Amniotic stem cell (primary cell): Measurements from ENCODE around the gene SPSB4.

Experiments used
- DNase-seq: peaks from one replicate; lab custom pipeline; 2025; lab: John Stamatoyannopoulos, UW

The SPSB4 gene

DNA sequence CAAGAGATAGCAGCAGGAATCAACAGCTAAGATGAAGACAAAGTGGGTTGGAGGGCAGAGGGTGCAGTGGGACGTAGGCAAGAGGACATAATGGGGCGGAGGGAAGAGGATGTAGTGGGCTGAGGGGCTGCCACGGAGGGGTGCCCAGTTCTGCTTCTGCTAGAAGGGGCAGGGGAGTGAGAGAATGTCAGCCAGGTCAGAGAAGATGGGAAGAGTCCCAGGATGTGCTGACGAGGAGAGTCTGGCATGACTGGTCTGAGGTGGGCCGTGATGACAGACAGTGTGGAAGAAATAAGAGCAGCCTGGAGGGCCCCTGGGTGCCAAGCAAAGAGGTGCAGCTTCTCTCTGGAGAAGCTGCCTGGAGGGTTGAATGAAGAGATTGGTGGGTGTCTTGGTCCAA lies 4.0 kb downstream of the SPSB4 start:
- no peak for DNase-seq

DNA sequence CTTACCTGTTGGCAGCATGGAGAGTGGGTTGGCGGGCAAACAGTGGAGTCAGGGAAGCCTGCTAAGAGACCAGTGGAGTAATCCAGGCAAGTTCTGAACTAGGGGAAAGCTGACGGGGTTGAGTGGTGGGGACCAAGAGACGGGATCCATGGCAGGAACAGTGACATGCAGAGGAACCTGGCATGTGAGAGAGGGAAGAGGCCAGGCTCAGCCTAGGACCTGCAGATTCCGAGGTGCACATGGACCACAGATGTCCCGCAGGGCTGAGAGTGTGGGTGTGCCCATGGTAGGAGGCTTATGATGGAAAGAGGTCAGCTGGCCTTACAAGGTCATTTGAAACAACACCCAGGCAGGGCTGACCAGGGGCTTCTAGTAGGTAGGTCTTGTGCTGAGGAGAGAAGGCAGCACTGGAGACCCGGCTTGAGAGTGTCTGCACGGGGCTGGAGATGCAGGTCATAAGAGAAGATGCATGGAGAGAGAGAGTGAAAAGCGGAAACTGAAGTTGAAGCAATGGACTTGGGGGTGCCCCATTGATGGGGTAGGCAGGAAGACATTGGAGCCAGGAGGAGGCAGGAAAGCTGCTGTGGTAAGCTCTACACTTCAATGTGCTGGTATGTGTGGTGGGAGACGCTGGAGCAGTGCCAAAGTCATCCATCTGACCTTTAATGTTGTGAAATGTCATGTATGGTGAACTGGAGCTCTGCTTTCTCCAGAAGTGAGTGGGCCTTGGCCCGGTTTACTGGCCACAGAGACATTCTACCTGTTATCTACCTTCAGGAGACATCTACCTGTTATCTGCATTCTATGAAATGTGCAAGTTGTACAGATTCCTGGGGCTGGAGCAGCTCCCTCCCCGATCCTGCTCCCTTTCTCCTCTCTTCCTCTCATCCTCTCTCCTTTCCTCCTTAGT lies 4.6 kb downstream of the SPSB4 start:
- DNase-seq, result no peak

DNA sequence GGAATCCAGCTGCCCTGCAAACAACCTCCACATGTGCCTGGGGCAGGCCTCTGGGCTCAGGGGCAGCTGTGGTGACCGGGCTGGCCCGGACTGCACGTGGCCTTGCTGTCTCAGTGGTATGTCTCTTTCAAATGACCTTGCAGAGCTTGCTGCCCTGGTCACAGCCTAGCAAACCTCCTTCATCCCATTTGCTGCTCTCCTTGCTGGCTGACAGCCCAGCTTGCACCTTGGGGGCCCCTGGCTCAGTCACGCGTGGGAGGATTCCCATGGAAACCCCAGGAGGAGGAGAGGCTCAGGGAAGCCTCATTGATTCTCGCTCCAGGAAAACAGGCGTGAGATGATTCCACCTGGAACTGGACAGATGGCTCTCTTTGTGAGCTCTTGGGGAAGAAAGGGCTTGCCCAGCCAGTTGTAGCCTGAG lies 5.6 kb downstream of the SPSB4 start:
- DNase-seq, result no peak

DNA sequence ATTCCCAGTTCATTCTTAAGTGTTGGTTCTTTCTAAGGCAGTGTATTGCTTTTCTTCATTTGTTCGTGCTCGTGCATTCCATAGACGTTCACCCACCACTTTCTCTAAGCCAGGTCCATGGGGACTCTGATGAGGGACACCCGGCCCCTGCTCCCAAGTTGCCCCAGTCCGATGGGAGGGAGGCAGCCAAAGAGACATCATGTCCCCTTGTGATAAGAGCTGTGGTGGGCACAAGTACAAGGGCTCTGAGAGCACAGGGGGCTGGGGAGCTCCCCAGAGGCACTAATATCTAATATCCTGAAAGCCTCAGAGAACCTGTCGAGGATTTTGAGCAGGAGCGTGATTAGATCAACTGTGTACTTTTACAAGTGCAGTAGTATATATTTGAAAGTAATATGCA lies 6.3 kb downstream of the SPSB4 start:
- DNase-seq, result no peak

DNA sequence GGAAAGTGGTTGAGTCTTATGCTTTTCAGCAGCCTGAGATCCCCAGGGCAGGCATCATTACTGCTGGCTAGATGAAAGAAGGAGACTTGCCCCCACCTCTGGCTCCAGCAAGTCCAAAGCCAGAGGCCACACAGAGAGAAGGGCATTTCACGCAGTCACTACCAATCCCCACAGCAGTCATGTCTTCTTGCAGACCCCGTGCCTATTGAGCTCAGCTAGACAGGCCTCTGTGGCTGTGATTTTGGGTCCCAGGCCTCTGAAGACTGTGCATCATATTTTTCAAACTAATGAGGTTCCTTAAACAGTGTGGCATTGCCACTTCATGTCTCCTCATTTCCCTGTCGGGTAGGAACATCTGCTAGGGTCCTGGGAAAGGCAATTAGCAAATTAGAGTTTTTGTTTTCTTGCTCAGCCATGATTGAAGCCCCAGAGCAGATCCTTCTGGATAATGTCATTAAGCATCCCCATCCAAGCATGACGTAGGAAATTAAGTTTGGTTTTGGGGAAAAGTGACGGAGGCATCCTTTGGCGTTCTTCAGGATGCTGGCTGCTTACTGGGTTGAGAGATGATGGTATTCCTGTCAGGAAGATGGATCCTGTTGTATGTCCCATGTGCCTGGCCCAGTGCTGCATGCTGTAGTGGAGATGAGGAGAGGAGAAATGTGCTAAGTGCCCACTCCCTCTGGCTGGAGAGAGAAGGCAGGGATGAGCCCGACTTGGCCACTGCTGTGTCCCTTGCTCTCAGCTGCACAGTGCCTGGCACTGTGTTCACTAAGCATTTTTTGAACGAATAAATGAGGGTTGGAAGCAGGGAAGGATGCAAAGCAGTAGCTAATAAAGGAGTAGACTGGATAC lies 7.0 kb downstream of the SPSB4 start:
- DNase-seq, result no peak

DNA sequence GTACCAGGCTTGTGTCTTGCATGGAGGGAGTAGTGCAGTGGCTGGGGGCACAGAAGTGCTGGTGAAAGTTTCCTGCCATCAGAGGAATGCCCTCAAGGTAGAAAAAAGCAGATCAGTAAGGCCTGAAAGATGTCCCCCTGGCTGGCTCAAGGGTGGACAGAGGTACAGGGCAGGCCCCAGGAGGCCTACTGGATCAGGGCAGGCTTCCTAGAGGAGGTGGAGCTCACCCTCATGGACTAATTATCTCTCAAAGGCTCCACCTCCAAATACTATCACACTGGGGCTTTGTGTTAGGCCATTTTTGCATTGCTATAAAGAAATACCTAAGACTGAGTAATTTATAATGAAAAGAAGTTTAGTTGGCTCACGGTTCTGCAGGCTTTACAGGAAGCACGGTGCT lies 7.8 kb downstream of the SPSB4 start:
- no peak for DNase-seq

DNA sequence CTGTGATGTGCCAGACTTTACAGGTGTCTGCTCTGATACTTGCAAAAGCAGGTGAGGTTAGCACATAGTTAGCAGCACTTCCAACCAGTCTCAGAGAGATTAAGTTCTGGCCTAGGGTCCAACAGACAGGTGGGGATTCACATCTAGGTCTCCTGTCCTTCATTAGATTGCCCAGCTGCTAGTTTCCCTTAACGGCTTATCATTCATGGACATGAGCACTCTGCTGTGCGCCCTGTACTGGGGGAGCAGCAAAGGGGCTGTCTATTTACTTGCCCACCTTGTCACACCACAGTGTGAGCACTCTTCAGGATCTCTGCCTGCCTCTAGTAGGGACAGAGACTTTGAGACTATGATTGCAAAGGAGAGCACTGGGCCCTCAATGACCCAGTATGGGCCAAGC lies 8.7 kb downstream of the SPSB4 start:
- no peak for DNase-seq

DNA sequence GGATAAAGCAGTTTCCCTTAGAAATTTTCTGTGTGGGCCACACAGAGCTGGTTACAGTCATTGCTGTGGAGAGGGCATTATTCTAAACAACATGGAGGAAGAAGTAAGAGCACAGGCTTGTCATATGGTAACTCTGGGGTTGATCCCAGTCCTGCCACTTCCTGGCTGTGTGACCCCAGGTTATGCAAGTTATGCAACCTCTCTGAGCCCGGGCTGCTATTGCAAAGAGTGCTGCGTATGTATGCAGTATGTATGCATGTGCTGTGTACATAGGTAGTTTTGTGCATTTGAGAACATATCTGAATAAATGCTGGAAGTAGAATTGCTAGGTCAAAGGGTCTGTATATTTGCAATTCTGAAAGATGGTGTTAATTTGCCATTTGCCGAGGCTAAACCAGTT lies 9.2 kb downstream of the SPSB4 start:
- no peak for DNase-seq

DNA sequence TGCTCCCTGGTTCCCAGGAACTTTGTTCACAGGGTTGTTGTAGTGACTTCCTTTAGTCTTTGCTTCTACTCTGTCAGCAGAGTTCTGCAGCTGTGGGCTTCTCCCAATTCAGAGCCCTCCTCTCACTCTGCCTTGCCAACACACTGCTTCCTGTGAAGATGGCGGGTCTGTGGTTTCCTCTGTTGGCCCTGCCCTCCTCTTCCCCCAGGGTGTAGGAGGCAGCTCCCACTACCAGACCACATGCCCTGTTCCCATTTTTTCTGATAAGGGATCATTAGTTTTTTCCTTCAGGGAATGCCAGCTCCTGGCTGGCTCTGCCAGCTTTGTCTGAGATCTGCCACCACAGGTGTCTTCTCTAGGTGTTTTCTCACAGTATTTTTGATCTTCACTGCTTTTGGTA lies 12.7 kb downstream of the SPSB4 start:
- DNase-seq, result no peak

DNA sequence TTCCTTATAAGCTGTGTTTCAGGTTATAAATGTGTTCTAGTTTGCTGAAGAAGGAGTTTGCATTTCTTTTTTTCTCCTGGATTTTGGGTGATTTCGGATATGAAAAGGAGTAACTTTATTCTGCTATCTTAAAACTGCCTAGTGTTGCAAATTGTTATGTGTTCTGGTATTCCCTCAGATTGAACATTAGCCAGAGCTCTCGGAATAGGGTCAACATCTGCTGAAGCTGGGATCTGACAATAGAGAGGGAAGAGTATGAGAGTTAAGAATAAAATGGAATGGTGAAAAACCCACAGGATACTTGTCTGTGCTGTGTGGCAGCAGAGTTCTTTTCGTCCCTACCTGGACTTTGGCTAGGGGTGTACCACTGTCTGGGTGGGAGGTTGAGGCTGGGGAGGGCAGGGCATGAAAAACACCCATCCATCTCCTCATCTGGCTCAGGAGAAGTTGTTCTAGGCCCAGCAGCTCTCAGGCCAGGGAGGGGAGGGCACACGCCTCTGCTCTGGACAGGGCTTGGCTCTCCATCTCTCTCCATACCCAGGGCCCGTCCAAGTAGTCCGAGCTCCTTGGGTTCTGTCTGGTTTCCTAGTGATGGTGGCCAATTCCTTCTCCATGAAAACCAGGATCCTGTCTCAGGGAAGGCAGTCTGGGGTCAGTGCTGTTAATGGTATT lies 13.2 kb downstream of the SPSB4 start:
- DNase-seq, result no peak

DNA sequence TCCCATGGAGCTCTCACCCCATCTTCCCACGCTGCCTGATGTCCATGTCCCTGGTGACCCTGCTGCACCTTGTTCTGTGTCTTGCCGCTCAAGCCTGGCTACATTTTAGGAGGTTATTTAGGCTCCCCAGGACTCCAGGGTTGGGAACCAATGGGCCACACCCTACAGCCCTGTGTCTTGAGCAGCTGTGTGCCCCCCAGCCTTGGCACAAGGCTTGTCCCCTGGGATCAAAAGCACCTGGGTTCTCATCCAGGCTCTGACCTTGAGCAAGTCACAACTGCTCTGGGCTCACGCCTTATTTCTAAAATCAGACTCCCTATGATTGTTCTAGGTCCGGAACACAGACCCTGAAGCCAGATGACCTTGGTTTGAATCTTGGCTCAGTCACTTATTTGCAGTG lies 14.1 kb downstream of the SPSB4 start:
- no peak for DNase-seq

DNA sequence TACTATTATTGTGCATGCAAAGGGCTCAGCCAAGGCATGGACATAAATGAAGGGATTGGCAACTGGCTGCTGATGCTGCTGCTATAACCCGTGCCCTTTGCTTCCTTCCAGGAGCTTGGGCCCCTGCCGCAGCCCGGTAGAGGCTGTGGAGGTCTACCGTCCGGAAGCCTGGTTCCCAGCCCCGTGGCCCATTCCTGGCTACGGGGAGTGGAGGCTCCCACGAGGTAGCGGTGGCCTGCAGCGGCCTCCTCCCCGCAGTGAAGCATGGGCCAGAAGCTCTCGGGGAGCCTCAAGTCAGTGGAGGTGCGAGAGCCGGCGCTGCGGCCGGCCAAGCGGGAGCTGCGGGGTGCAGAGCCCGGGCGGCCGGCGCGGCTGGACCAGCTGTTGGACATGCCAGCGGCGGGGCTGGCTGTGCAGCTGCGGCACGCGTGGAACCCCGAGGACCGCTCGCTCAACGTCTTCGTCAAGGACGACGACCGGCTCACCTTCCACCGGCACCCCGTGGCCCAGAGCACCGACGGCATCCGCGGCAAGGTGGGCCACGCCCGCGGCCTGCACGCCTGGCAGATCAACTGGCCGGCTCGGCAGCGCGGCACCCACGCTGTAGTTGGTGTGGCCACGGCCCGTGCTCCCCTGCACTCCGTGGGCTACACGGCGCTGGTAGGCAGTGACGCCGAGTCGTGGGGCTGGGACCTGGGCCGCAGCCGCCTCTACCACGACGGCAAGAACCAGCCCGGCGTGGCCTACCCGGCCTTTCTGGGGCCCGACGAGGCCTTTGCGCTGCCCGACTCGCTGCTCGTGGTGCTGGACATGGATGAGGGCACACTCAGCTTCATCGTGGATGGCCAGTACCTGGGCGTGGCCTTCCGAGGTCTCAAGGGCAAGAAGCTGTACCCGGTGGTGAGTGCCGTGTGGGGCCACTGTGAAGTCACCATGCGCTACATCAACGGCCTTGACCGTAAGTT lies 15.0 kb downstream of the SPSB4 start:
- DNase-seq, result no peak

DNA sequence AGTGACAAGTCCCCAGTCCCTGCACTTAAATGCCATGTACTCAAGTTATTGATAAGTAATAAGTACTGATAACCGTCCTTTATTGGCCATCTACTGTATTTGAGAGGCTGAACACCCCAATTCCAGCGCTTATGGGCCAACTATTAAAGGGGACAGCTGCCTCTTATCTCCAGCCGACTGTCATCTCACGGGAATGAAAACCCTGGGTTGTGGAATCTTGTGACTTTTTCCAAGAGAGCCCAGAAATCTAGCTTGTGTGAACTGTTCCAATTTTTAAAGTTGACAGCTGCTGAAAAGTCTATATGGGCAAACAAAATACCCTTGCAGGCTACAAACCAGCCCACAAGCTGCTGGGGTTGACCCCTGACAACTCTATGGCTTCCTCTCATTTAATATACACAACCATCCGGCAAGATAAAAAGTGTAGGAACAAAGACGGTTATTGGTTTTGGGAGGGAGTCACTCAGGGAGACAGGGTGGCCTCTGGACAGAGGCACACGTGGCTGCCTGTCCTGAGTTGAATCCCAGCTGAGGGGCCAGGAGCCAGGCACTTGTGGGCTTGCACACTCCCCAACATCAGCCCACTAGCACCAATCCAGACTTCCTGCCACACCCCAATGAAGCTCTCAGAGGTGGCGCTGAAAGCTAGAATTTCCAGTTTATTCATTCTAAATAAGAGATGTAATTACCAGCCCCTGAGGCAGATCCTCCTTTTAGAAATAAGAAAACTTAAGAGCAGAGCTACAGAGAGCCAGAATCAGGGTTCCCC lies 16.2 kb downstream of the SPSB4 start:
- no peak for DNase-seq

DNA sequence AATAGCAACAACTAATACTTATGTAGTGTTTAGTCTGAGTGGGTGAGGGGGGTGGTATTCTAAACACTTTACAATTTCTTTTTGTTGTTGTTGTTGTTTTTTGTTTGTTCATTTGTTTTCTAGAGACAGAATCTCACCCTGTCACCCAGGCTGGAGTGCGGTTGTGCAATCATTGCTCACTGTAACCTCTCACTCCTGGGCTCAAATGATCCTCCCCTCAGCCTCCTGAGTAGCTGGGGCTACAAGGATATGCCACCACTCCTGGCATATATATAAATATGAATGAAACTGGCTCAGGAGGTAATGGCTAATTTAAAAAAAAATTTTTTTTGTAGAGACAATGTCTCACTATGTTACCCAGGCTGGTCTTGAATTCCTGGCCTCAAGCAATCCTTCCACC lies 19.1 kb downstream of the SPSB4 start:
- no peak for DNase-seq

DNA sequence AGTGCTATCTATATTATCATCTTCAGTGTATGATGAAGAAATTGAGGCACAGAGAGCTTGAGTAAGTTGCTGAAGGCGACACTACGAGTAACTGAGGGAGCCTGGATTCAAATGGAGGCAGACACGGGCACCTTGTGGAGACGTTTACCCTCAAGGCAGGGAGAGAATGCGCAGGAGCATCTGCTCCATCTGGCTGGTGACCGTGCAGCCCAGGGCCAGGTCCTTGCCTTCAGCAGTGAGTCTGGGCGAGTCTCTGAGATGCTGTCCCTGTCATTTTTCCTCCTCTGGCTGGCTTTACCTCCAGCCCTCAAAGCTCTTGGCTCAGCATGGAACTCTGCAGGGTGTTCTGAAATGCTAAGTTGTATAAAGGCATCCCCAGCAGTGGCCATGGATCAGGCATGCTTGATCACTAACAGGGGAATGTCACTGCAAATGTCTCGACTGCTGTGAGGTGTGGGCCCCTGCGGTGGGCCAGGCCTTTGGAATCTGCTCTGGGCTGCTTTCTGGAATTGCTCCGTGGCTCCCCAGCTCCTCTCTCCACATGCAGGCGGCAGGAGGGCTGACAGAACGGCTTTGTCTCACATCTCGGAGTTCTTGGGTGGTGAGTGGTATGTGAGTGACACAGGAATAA lies 19.7 kb downstream of the SPSB4 start:
- DNase-seq, result no peak

DNA sequence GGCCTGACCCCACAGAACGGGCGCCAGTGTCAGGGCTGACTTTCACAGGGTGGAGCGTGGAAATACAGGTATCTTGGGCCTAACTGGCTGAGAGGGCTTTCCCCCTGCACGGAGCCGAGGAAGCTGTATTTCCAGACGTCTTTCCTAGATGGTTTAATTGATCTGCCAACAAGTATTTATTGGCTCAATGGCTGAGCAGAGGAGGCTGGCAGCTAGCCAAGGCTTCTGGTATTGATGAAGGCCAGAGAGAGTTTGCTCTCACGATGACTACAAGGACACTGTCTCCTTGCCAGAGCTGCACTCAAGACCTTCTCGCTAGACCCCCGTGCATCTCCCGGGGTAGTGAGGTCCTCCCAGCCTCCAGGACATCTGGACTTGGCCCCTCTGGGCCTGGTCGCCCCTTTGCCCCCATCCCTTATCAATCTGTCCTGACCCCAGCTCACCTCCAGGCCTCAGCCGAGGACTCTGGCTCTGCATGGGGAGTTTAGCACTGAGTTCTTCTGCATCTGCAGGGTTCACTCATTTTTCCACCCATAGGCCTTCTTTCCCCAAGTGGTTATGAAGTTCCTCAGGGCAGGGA lies 20.6 kb downstream of the SPSB4 start:
- DNase-seq, result no peak

DNA sequence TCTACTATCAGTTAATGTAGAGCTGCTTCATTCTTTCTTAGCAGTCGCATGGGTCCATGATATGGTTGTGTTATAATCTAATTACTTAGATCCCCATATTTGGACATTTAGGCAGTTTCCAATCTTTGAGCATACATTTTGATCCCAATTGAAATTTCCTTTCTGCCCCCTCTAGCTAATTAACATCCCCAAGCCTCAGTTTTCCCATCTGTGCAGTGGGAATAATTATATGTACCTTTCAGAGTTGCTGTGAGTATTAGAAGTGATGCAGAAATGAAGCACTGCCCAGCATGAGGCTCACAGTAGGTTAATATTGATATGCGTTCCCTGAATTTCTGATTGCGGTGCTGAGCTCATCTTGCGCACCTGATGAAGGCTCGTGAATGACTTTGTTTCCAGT lies 21.8 kb downstream of the SPSB4 start:
- DNase-seq, result no peak

DNA sequence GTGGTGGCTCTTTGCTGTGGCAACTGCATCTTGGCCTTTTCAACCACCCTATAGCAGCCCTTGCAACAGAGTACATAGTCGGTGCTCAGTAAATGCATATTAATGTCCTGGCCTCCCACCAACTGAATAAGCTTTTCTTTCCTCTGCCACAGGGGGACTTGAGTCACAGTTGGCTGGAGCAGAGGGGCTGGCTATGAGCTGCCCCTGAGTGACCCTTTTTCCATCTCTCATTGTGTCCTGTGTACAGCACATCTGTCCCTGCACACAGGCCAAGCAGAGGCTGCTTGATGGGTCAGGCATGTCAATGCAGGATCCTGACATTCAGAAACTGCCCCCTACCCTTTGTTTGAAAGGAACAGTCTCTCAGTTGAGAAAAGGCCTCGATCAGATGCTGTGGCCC lies 22.4 kb downstream of the SPSB4 start:
- no peak for DNase-seq

DNA sequence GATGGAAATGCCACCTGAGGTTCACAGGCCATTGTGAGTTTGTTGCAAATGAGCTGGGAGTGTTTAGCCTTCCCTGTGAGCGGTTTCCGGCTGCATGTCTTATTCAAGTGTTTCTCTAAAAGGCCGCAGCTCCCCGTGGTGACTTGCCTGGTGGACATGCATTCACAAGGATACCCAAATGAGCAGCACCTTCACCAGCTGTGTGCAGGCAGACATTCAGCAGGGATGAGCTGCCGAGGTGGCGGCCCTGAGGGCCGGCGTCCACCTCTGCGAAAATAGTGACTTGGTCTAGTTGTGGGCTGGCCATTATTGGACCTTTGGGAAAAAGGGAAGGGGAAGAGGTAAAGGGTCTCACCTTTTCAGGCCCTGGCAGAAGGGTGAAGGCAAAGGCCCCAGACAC lies 23.4 kb downstream of the SPSB4 start:
- DNase-seq, result no peak
